ENCODE measurements around the gene KDM1A.

DNA sequence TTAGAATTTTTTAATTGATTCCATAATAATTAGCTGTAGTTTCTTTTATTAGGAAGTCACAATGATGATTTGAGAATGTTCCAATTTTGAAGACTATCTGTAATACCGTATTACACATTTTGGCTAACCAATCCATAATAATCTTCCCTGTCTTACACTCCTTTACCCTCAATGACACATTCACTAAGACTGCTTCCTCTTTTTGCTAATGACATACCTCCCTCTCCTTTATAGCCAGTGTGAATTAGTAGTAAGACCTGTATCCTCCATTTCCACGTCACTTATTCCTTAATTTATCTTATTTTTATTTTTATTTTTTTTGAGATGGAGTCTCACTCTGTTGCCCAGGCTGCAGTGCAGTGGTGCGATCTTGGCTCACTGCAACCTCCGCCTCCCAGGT is 10.1 kb downstream of the KDM1A start:
- TF ChIP-seq, protein P1, sequence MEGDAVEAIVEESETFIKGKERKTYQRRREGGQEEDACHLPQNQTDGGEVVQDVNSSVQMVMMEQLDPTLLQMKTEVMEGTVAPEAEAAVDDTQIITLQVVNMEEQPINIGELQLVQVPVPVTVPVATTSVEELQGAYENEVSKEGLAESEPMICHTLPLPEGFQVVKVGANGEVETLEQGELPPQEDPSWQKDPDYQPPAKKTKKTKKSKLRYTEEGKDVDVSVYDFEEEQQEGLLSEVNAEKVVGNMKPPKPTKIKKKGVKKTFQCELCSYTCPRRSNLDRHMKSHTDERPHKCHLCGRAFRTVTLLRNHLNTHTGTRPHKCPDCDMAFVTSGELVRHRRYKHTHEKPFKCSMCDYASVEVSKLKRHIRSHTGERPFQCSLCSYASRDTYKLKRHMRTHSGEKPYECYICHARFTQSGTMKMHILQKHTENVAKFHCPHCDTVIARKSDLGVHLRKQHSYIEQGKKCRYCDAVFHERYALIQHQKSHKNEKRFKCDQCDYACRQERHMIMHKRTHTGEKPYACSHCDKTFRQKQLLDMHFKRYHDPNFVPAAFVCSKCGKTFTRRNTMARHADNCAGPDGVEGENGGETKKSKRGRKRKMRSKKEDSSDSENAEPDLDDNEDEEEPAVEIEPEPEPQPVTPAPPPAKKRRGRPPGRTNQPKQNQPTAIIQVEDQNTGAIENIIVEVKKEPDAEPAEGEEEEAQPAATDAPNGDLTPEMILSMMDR (IDR thresholded peaks at IDR 0.05 in 2 of 3, conservative IDR thresholded peaks at IDR 0.05 in 1 of 3; ENCODE audit: insufficient read depth in 2 of 3, low read depth in 1 of 3, low read length in 3 of 3) = no peak
- TF ChIP-seq, protein P2, sequence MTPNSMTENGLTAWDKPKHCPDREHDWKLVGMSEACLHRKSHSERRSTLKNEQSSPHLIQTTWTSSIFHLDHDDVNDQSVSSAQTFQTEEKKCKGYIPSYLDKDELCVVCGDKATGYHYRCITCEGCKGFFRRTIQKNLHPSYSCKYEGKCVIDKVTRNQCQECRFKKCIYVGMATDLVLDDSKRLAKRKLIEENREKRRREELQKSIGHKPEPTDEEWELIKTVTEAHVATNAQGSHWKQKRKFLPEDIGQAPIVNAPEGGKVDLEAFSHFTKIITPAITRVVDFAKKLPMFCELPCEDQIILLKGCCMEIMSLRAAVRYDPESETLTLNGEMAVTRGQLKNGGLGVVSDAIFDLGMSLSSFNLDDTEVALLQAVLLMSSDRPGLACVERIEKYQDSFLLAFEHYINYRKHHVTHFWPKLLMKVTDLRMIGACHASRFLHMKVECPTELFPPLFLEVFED (CRISPR knock-in tag; conservative IDR thresholded peaks at IDR 0.05) = no peak
- TF ChIP-seq, protein P3, sequence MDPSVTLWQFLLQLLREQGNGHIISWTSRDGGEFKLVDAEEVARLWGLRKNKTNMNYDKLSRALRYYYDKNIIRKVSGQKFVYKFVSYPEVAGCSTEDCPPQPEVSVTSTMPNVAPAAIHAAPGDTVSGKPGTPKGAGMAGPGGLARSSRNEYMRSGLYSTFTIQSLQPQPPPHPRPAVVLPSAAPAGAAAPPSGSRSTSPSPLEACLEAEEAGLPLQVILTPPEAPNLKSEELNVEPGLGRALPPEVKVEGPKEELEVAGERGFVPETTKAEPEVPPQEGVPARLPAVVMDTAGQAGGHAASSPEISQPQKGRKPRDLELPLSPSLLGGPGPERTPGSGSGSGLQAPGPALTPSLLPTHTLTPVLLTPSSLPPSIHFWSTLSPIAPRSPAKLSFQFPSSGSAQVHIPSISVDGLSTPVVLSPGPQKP (CRISPR knock-in tag; IDR thresholded peaks at IDR 0.05) = no peak
- TF ChIP-seq ZFP36 (IDR thresholded peaks at IDR 0.05; ENCODE audit: low read depth, low read length, partially characterized antibody) (no peak), GABPB2 (CRISPR knock-in tag; conservative IDR thresholded peaks at IDR 0.05) (no peak), GATA2 (CRISPR knock-in tag; IDR thresholded peaks at IDR 0.05) (no peak)
- TF ChIP-seq, protein P4, sequence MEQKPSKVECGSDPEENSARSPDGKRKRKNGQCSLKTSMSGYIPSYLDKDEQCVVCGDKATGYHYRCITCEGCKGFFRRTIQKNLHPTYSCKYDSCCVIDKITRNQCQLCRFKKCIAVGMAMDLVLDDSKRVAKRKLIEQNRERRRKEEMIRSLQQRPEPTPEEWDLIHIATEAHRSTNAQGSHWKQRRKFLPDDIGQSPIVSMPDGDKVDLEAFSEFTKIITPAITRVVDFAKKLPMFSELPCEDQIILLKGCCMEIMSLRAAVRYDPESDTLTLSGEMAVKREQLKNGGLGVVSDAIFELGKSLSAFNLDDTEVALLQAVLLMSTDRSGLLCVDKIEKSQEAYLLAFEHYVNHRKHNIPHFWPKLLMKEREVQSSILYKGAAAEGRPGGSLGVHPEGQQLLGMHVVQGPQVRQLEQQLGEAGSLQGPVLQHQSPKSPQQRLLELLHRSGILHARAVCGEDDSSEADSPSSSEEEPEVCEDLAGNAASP (IDR thresholded peaks at IDR 0.05) = no peak

Measured in K562 (cell line).